Panc1 (cell line): ENCODE results near the gene HEATR3. TPM values are rescaled to one million over a fixed set of nuclear protein-coding genes. Genes with fewer than 3 reads are reported as not detected.

Source experiments
- ATAC-seq: fragments of 200-7000 bp; cut with Tn5 transposase; 2 replicates; pipeline ENCODE4 v1.9.1; 2020; ENCODE audit warnings: mild to moderate bottlenecking, moderate library complexity
- BruUV-seq: library from RNA; stranded (reverse); fragments of 400-500 nt; replicated peaks from 2 replicates; lab custom pipeline; 2021; lab: Mats Ljungman, UMichigan
- CTCF ChIA-PET: fragments of 300-600 bp; sonication (Branson Sonifier 250); formaldehyde crosslinking; loops from one replicate; lab custom pipeline; 2022; ENCODE audit warnings: antibody characterized with exemption; lab: Charles Lee
- POLR2A ChIA-PET: fragments of 300-600 bp; sonication (Branson Sonifier 250); formaldehyde crosslinking; loops from one replicate; lab custom pipeline; 2022; ENCODE audit warnings: antibody characterized with exemption; lab: Charles Lee
- DNase-seq: peaks from one replicate; pipeline ENCODE4 v3.0.0-alpha.2; 2010; ENCODE audit warnings: low read depth, low spot score
- H3K27ac ChIP-seq: 2 replicates; pipeline ENCODE4 v1.5.1; 2011; ENCODE audit warnings: mild to moderate bottlenecking, low read length, inconsistent platforms
- H3K27me3 ChIP-seq: fragments of 200-500 bp; sonication (Bioruptor generic); 2 replicates; pipeline ENCODE4 v1.6.0; 2014; ENCODE audit warnings: low read length, inconsistent platforms; ENCODE audit not compliant: control insufficient read depth, insufficient read depth
- H3K36me3 ChIP-seq: fragments of 200-500 bp; sonication (Bioruptor generic); 2 replicates; pipeline ENCODE4 v1.5.1; 2014; ENCODE audit warnings: inconsistent platforms, mild to moderate bottlenecking, low read length, moderate library complexity; ENCODE audit not compliant: control insufficient read depth, insufficient read depth
- H3K4me1 ChIP-seq: 2 replicates; pipeline ENCODE4 v1.5.1; 2011; ENCODE audit warnings: inconsistent platforms, mild to moderate bottlenecking, low read length, moderate library complexity; ENCODE audit not compliant: control insufficient read depth, insufficient read depth
- H3K4me3 ChIP-seq, 2 experiments: 2 replicates each; pipeline ENCODE4 v1.5.1; 2011 to 2012; ENCODE audit warnings: low read depth in 2 of 2, low read length in 2 of 2, mild to moderate bottlenecking in 2 of 2, inconsistent platforms in 1 of 2, moderate library complexity in 1 of 2
- H3K9me3 ChIP-seq: fragments of 200-500 bp; sonication (Bioruptor generic); 2 replicates; pipeline ENCODE4 v1.5.1; 2014; ENCODE audit warnings: low read depth, mild to moderate bottlenecking, inconsistent platforms, low read length, moderate library complexity; ENCODE audit not compliant: control insufficient read depth, insufficient read depth
- CTCF ChIP-seq: fragments of 450-650 bp; IDR thresholded peaks from 2 replicates; pipeline ENCODE4 v1.5.1; 2017; ENCODE audit warnings: mild to moderate bottlenecking
- SIN3A ChIP-seq: IDR thresholded peaks from 2 replicates; pipeline ENCODE4 v1.6.1; 2012; ENCODE audit warnings: low read depth, mild to moderate bottlenecking, low read length, moderate library complexity, borderline replicate concordance; ENCODE audit not compliant: insufficient read depth
- TCF7L2 ChIP-seq: IDR thresholded peaks from 2 replicates; pipeline ENCODE4 v1.6.1; 2011; ENCODE audit warnings: mild to moderate bottlenecking, low read depth, low read length, inconsistent platforms
- in situ Hi-C: cut with HindIII; loops from 2 replicates; pipeline ENCODE4 v1.10.0; 2016; ENCODE audit warnings: low sequenced_read_pairs, low pct_unique_long_range_greater_than_20kb
- intact Hi-C: fragments of 100-400 bp; cut with micrococcal nuclease; formaldehyde crosslinking; loops from one replicate; pipeline ENCODE4 v1.10.0; 2022; ENCODE audit not compliant: unreplicated experiment
- total RNA-seq: library from RNA; stranded (reverse); gene quantifications from one replicate; pipeline ENCODE4 v1.2.1, GENCODE V29; 2021; ENCODE audit not compliant: unreplicated experiment

The HEATR3 gene
- total RNA-seq, 1 experiment from 2014 or later: 18.6 TPM

DNA sequence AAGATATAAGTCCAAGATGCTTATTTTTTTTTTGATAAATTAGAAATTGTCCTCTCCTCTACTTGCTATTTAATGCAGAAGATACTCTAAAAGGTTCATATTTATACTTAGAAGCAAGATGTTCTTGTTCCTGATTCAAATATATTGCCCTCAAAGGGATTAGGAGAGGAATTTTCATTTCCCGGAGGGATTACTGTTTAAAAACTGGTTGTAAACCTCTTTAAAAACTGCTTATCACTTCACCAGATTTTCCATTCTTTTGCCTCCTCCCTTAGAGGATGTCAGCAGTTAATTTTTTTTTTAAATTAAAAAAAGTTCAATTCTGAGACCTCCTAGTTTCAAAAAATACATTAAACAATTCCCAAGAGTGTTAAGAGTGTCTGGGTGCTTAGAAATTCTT lies 90.2 kb downstream of the HEATR3 start:
- ChIA-PET CTCF (interaction anchor here (0.8 kb wide), 1 partner anchor 131 kb away, joined by 3 read pairs; the partner anchor contains the start of gene CNEP1R1), POLR2A (no interaction called here)
- Histone ChIP-seq H3K9me3 (no peaks in the 10 kb centered on the region), H3K4me3 (peak overlapping the region in 1 of 2 experiments; percentile 63; a peak in 2 of 4 replicates), H3K4me1 (peaks cover 6% of the 10 kb centered on the region), H3K27ac (no peak overlapping the region), H3K36me3 (no peaks in the 10 kb centered on the region), H3K27me3 (no peaks in the 10 kb centered on the region)
- no peak for DNase-seq
- BruUV-seq: no TSS peak
- intact Hi-C loops (no loop called here), in situ Hi-C loops (no loop called here)
- ATAC-seq: no peak
- TF ChIP-seq CTCF: no peak
- no peak for TF ChIP-seq SIN3A
- TF ChIP-seq TCF7L2: no peak

Other genes starting within 250 kb of the HEATR3 start
- gene ZNF423, start 209.9 kb upstream of the HEATR3 start, total RNA-seq: 0.49 TPM
- gene CNEP1R1, start 40.7 kb upstream of the HEATR3 start, total RNA-seq: 22.0 TPM
- 9.7 TPM for gene TENT4B, start 87.3 kb downstream of the HEATR3 start, total RNA-seq
- gene ADCY7, start 200.6 kb downstream of the HEATR3 start, total RNA-seq: 6.3 TPM